HG03097 (cell line): Measurements from ENCODE around the gene PAGR1.
"Not testable (repeated sequence)": the region's sequence is repeated elsewhere in the genome, so short reads cannot be mapped to it uniquely, and the experiment has no call there.

Experiments
- ATAC-seq: cut with Tn5 transposase; IDR thresholded peaks from one replicate; pipeline ENCODE4 v1.9.1; 2021; ENCODE audit not compliant: unreplicated experiment, low FRiP score

Gene PAGR1

GRCh38 chr16:29862383-29862883 is 46.5 kb downstream of the PAGR1 start:
- no peak for ATAC-seq

GRCh38 chr16:29862884-29863668 is 47.1 kb downstream of the PAGR1 start, which contains the start of gene CDIPT:
CDIPT (minus strand) TSS chr16:29863226; CDS start chr16:29862857, 369 bp downstream.
- ATAC-seq: peak; percentile 94

GRCh38 chr16:29863669-29863984 is 47.7 kb downstream of the PAGR1 start:
- ATAC-seq: no peak

GRCh38 chr16:29864205-29864604 is 48.3 kb downstream of the PAGR1 start:
- no peak for ATAC-seq

DNA sequence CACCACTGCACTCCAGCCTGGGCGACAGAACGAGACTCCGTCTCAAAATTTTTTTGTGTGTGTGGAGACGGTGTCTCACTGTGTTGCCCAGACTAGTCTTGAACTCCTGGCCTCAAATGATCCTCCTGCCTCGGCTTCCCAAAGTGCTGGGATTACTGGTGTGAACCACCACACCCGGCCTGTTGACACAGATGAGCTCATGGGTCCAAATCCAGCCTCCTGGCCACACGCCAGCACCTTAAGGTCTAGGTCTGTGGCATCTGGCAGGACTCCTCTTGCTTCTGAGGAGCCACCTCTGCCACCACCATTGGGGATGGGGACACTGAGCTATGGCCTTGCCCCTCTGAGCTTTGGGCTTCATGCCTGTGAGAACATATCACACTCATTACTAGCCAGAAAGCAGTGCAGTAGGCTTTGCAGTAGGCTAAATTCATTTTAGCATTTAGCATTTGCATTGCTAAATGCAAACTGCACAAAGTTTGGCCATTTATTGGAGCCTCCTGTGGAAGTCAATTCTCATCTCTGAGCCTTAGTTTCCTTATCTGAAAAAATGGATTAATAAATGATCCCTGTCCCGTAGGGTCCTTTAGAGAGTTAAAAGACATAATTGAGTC is 52.6 kb downstream of the PAGR1 start:
- no peak for ATAC-seq

DNA sequence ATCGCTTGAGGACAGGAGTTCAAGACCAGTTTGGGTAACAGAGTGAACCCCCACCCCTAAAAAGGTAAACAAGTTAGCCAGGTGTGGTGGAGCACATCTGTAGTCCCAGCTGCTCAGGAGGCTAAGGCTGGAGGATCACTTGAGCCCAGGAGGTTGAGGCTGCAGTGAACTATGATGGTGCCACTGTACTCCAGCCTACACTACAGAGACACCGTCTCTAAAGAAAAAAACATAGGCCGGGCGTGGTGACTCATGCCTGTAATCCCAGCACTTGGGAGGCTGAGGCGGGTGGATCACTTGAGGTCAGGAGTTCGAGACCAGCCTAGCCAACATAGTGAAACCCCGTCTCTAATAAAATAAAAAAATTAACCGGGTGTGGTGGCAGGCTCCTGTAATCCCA is 53.1 kb downstream of the PAGR1 start:
- ATAC-seq: not testable (repeated sequence)
